Measurements from ENCODE around the gene SMR3B.

DNA sequence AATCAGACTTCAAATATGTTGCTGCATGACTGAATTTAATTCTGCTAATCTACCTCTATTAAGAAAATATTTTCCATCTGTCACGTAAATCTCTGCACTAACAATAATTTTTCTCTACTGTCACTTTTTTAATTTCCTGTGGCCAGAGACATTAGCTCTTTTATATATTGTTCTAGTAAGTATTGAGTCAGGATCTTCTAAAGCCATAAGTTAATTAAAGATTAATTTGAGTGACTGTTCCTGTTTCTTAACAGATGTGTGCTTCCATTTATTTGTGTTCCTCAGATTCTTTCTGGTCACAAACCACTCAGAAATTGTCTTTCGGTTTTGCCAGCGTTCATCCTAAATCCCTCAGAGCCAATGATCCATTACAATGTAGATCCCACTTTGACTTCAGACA, 2.4 kb upstream of the SMR3B start:
- TF ChIP-seq RAD21 (IDR thresholded peaks at IDR 0.05; ENCODE audit: low read depth) (no peak), EP300 (IDR thresholded peaks at IDR 0.05; ENCODE audit: borderline replicate concordance) (no peak), TEAD4 (IDR thresholded peaks at IDR 0.05) (no peak)
